ENCODE data around the gene RFXANK. TPM values are rescaled to one million over a fixed set of nuclear protein-coding genes. Genes with fewer than 3 reads are reported as not detected.

RFXANK gene
- total and polyA plus RNA-seq, 4 donors = 46.6 to 148 (median 98.6) TPM

DNA sequence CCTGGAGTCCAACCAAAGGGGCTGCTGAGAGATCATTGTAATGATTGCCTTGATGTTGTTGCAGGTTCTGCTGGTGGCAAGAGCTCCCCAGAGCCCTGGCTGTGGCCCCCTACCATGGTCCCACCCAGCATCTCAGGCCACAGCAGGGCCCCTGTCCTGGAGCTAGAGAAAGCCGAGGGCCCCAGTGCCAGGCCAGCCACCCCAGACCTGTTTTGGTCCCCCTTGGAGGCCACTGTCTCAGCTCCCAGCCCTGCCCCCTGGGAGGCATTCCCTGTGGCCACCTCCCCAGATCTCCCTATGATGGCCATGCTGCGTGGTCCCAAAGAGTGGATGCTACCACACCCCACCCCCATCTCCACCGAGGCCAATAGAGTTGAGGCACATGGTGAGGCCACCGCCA is 35.2 kb downstream of the RFXANK start:
- TF ChIP-seq, protein P1, sequence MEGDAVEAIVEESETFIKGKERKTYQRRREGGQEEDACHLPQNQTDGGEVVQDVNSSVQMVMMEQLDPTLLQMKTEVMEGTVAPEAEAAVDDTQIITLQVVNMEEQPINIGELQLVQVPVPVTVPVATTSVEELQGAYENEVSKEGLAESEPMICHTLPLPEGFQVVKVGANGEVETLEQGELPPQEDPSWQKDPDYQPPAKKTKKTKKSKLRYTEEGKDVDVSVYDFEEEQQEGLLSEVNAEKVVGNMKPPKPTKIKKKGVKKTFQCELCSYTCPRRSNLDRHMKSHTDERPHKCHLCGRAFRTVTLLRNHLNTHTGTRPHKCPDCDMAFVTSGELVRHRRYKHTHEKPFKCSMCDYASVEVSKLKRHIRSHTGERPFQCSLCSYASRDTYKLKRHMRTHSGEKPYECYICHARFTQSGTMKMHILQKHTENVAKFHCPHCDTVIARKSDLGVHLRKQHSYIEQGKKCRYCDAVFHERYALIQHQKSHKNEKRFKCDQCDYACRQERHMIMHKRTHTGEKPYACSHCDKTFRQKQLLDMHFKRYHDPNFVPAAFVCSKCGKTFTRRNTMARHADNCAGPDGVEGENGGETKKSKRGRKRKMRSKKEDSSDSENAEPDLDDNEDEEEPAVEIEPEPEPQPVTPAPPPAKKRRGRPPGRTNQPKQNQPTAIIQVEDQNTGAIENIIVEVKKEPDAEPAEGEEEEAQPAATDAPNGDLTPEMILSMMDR (IDR thresholded peaks at IDR 0.05; ENCODE audit: control extremely low read depth, extremely low read depth) = no peak
- 77 to 80% methylated on average over 4 of the region's 4 CpGs for WGBS, 2 donors

DNA sequence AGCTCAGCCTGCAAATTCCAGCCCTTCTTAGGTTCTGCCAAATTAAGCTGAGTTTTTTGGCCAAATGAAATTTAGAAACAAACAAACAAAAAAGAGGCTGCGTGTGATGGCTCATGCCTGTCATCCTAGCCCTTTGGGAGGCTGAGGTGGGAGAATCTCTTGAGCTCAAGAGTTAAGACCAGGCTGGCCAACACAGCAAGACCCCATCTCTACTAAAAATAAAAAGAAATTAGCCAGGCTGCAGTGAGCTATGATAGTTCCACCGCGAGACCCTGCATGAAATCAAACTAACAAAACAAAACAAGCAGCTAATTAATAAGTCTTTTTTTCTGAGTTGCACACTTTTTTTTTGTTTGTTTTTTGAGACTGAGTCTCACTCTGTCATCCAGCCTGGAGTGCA is 37.6 kb downstream of the RFXANK start:
- Histone ChIP-seq H3K9ac (ENCODE audit: insufficient read depth in 1 of 2, low read length in 2 of 2) (no peak overlapping the region), H3K9me3 (ENCODE audit: control insufficient read depth in 4 of 4, insufficient read depth in 3 of 4, low read length in 3 of 4) (peaks cover 0 to 18% (median 5%) of the 10 kb centered on the region in 4 donors), H3K4me1 (ENCODE audit: control insufficient read depth in 5 of 5, insufficient read depth in 5 of 5, low read length in 5 of 5) (peaks cover 0 to 7% (median 0%) of the 10 kb centered on the region in 5 donors), H3K27ac (ENCODE audit: low read depth in 1 of 2, low read length in 1 of 2) (no peak overlapping the region), H3K36me3 (ENCODE audit: control insufficient read depth in 4 of 4, insufficient read depth in 4 of 4, low read length in 4 of 4) (no peaks in the 10 kb centered on the region), H3K27me3 (ENCODE audit: control insufficient read depth in 3 of 3, insufficient read depth in 3 of 3, low read length in 2 of 3) (peaks cover 0 to 12% (median 8%) of the 10 kb centered on the region in 3 donors), H3K4me3 (no peak overlapping the region)
- TF ChIP-seq, protein P1 (IDR thresholded peaks at IDR 0.05; ENCODE audit: control extremely low read depth, extremely low read depth) = no peak
- ATAC-seq (ENCODE audit: insufficient read depth, low FRiP score) = no peak
- DNase-seq = no peak
- WGBS, 2 donors = 77 to 90% methylated on average over 3 of the region's 3 CpGs

More for the DNA sequence above, 35.2 kb downstream of the RFXANK start:
- Histone ChIP-seq H3K27me3 (ENCODE audit: control insufficient read depth in 3 of 3, insufficient read depth in 3 of 3, low read length in 2 of 3) (peaks cover 4 to 19% (median 12%) of the 10 kb centered on the region in 3 donors), H3K9ac (ENCODE audit: insufficient read depth in 1 of 2, low read length in 2 of 2) (no peak overlapping the region), H3K27ac (ENCODE audit: low read depth in 1 of 2, low read length in 1 of 2) (no peak overlapping the region), H3K36me3 (ENCODE audit: control insufficient read depth in 4 of 4, insufficient read depth in 4 of 4, low read length in 4 of 4) (no peaks in the 10 kb centered on the region), H3K4me1 (ENCODE audit: control insufficient read depth in 5 of 5, insufficient read depth in 5 of 5, low read length in 5 of 5) (peaks cover 0 to 7% (median 0%) of the 10 kb centered on the region in 5 donors), H3K4me3 (no peak overlapping the region), H3K9me3 (ENCODE audit: control insufficient read depth in 4 of 4, insufficient read depth in 3 of 4, low read length in 3 of 4) (peaks cover 0 to 3% (median 0%) of the 10 kb centered on the region in 4 donors)
- DNase-seq (no peak), ATAC-seq (ENCODE audit: insufficient read depth, low FRiP score) (no peak)

DNA sequence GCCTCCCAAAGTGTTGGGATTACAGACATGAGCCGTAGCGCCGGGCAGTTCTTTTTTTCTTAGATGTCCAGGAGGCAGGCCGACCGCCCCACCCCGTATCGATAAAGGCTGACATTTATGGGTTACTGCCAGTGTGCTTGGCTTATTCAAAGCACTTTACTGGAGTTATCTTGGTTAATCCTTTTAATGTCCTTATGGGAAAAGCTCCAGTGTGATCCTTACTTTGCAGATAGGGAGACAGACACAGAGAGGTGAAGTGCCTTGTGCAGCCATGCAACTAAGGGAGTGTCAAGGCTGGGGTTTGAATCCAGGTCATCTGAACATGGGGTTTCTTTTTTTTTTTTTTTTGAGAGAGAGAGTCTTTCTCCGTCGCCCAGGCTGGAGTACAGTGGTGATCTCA is 38.9 kb downstream of the RFXANK start:
- Histone ChIP-seq H3K27ac (ENCODE audit: low read depth in 1 of 2, low read length in 1 of 2) (no peak overlapping the region), H3K9ac (ENCODE audit: insufficient read depth in 1 of 2, low read length in 2 of 2) (no peak overlapping the region), H3K27me3 (ENCODE audit: control insufficient read depth in 3 of 3, insufficient read depth in 3 of 3, low read length in 2 of 3) (peaks cover 0 to 12% (median 0%) of the 10 kb centered on the region in 3 donors), H3K4me1 (ENCODE audit: control insufficient read depth in 5 of 5, insufficient read depth in 5 of 5, low read length in 5 of 5) (peaks cover 0 to 2% (median 0%) of the 10 kb centered on the region in 5 donors), H3K9me3 (ENCODE audit: control insufficient read depth in 4 of 4, insufficient read depth in 3 of 4, low read length in 3 of 4) (peaks cover 0 to 22% (median 7%) of the 10 kb centered on the region in 4 donors), H3K4me3 (no peak overlapping the region), H3K36me3 (ENCODE audit: control insufficient read depth in 4 of 4, insufficient read depth in 4 of 4, low read length in 4 of 4) (no peaks in the 10 kb centered on the region)
- DNase-seq (no peak), ATAC-seq (ENCODE audit: insufficient read depth, low FRiP score) (no peak)
- TF ChIP-seq, protein P1 (IDR thresholded peaks at IDR 0.05; ENCODE audit: control extremely low read depth, extremely low read depth) = no peak
- WGBS, 2 donors = 85 to 93% methylated on average over 9 of the region's 9 CpGs

DNA sequence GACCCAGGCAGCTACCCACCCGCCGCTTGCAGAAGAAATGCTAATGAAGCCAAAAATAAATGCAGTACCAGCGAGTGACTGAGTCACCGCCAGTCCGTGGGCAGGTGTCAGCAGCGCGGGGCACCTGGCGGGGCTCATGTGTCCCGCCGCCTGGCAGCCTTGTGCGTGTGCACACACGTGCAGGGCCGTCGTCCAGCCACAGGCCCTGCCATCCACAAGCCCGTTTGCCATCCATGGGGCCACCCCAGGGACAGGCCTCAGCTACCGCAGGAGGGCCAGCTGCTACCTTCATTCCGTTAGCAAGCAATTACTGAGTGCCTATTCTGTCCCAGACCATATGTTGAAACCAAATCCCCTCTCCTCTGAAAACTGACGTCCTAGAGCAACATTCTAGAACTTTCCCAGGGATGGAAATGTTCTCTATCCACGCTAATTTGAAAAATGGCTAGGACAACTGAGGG is 40.2 kb downstream of the RFXANK start:
- Histone ChIP-seq H3K4me1 (ENCODE audit: control insufficient read depth in 5 of 5, insufficient read depth in 5 of 5, low read length in 5 of 5) (peaks cover 0 to 2% (median 0%) of the 10 kb centered on the region in 5 donors), H3K4me3 (no peak overlapping the region), H3K27ac (ENCODE audit: low read depth in 1 of 2, low read length in 1 of 2) (no peak overlapping the region), H3K9ac (ENCODE audit: insufficient read depth in 1 of 2, low read length in 2 of 2) (no peak overlapping the region), H3K9me3 (ENCODE audit: control insufficient read depth in 4 of 4, insufficient read depth in 3 of 4, low read length in 3 of 4) (peaks cover 0 to 24% (median 8%) of the 10 kb centered on the region in 4 donors), H3K27me3 (ENCODE audit: control insufficient read depth in 3 of 3, insufficient read depth in 3 of 3, low read length in 2 of 3) (peaks cover 0 to 11% (median 0%) of the 10 kb centered on the region in 3 donors), H3K36me3 (ENCODE audit: control insufficient read depth in 4 of 4, insufficient read depth in 4 of 4, low read length in 4 of 4) (no peaks in the 10 kb centered on the region)
- ATAC-seq (ENCODE audit: insufficient read depth, low FRiP score) (no peak), DNase-seq (no peak)
- TF ChIP-seq, protein P1 (IDR thresholded peaks at IDR 0.05; ENCODE audit: control extremely low read depth, extremely low read depth) = no peak
- WGBS, 2 donors = 77 to 79% methylated on average over 19 of the region's 19 CpGs
